Neural progenitor cell (in vitro differentiated cells): Measurements from ENCODE around the gene TNFSF8.

Experiments used
- CTCF ChIP-seq: fragments of 200-600 bp; sonication (generic); IDR thresholded peaks from 2 replicates; pipeline ENCODE4 v1.5.1; 2017; ENCODE audit warnings: antibody characterized with exemption, mild to moderate bottlenecking
- EZH2phosphoT487 ChIP-seq: fragments of 200-600 bp; sonication (generic); IDR thresholded peaks from 2 replicates; pipeline ENCODE4 v1.6.1; 2017; ENCODE audit warnings: antibody characterized with exemption

GRCh38 chr9:114957558-114957957, 27.2 kb upstream of the TNFSF8 start:
- no peak for TF ChIP-seq EZH2phosphoT487
- no peak for TF ChIP-seq CTCF
